IMR-90 (cell line): ENCODE results near the gene WIPF2. TPM values are rescaled to one million over a fixed set of nuclear protein-coding genes. Genes with fewer than 3 reads are reported as not detected.

ENCODE experiments used
- ATAC-seq: fragments of 200-7000 bp; cut with Tn5 transposase; 2 replicates; pipeline ENCODE4 v1.9.1; 2020; ENCODE audit warnings: low read depth, mild to moderate bottlenecking, moderate library complexity
- BruUV-seq: library from RNA; stranded (reverse); fragments of 400-500 nt; replicated peaks from 2 replicates; lab custom pipeline; 2021; lab: Mats Ljungman, UMichigan
- CTCF ChIA-PET: fragments of 300-600 bp; formaldehyde crosslinking; extraction: SDS; loops from one replicate; lab custom pipeline; 2021; ENCODE audit warnings: antibody characterized with exemption; lab: Yijun Ruan, JAX
- POLR2A ChIA-PET: fragments of 300-600 bp; sonication (Branson Sonifier 250); formaldehyde crosslinking; loops from one replicate; lab custom pipeline; 2022; ENCODE audit warnings: antibody characterized with exemption; ENCODE audit not compliant: unreplicated experiment; lab: Charles Lee
- DNase-seq: peaks from one replicate; pipeline ENCODE4 v3.0.0; 2013
- H2AFZ ChIP-seq: replicated peaks from 2 replicates; pipeline ENCODE3; 2013; ENCODE audit warnings: low read length, mild to moderate bottlenecking; ENCODE audit not compliant: poor library complexity
- H2AK5ac ChIP-seq: 2 replicates; pipeline ENCODE4 v1.6.1; 2013; ENCODE audit warnings: low read depth, low read length, inconsistent platforms
- H2AK9ac ChIP-seq: replicated peaks from 2 replicates; pipeline ENCODE3; 2013; ENCODE audit warnings: mild to moderate bottlenecking, low read depth, low read length, moderate library complexity; ENCODE audit not compliant: poor library complexity
- H2BK120ac ChIP-seq: 2 replicates; pipeline ENCODE4 v1.6.1; 2013; ENCODE audit warnings: low read depth, low read length, inconsistent platforms
- H2BK15ac ChIP-seq: 3 replicates; pipeline ENCODE4 v1.6.1; 2013; ENCODE audit warnings: low read depth, low read length, inconsistent platforms
- H2BK20ac ChIP-seq: 2 replicates; pipeline ENCODE4 v1.6.1; 2013; ENCODE audit warnings: low read depth, mild to moderate bottlenecking, inconsistent platforms, low read length, moderate library complexity
- H2BK5ac ChIP-seq: 2 replicates; pipeline ENCODE4 v1.6.1; 2013; ENCODE audit warnings: mild to moderate bottlenecking, low read depth, low read length, inconsistent platforms; ENCODE audit not compliant: poor library complexity, severe bottlenecking
- H3K14ac ChIP-seq: replicated peaks from 2 replicates; pipeline ENCODE4 v1.6.1; 2013; ENCODE audit warnings: low read depth, low read length, inconsistent platforms
- H3K18ac ChIP-seq: 2 replicates; pipeline ENCODE4 v1.6.1; 2013; ENCODE audit warnings: low read depth, low read length, control low read depth
- H3K23ac ChIP-seq: 2 replicates; pipeline ENCODE4 v1.6.1; 2013; ENCODE audit warnings: low read depth, low read length, inconsistent platforms
- H3K27ac ChIP-seq: 2 replicates; pipeline ENCODE4 v1.5.1; 2013; ENCODE audit warnings: mild to moderate bottlenecking, control low read depth, low read length; ENCODE audit not compliant: insufficient read depth
- H3K27me3 ChIP-seq: 2 replicates; pipeline ENCODE4 v1.6.1; 2013; ENCODE audit warnings: low read length; ENCODE audit not compliant: control insufficient read depth, insufficient read depth
- H3K36me3 ChIP-seq: 2 replicates; pipeline ENCODE4 v1.6.1; 2013; ENCODE audit warnings: low read length, mixed read lengths; ENCODE audit not compliant: control insufficient read depth, insufficient read depth
- H3K4ac ChIP-seq: 2 replicates; pipeline ENCODE4 v1.6.1; 2013; ENCODE audit warnings: low read depth, low read length, inconsistent platforms
- H3K4me1 ChIP-seq: 2 replicates; pipeline ENCODE4 v1.6.1; 2013; ENCODE audit warnings: low read length, mixed read lengths; ENCODE audit not compliant: control insufficient read depth, insufficient read depth
- H3K4me2 ChIP-seq: 2 replicates; pipeline ENCODE4 v1.6.1; 2013; ENCODE audit warnings: low read depth, mild to moderate bottlenecking, control low read depth, low read length, moderate library complexity
- H3K4me3 ChIP-seq: 2 replicates; pipeline ENCODE4 v1.5.1; 2013; ENCODE audit warnings: low read depth, mild to moderate bottlenecking, control low read depth, low read length, moderate library complexity; ENCODE audit not compliant: insufficient read depth
- H3K56ac ChIP-seq: 2 replicates; pipeline ENCODE4 v1.6.1; 2013; ENCODE audit warnings: low read length, inconsistent platforms; ENCODE audit not compliant: insufficient read depth; ENCODE audit errors: extremely low read depth
- H3K79me1 ChIP-seq, 2 experiments: 2 replicates each; pipeline ENCODE4 v1.6.1; 2013; ENCODE audit warnings: low read length in 2 of 2, inconsistent platforms in 1 of 2, low read depth in 1 of 2
- H3K9ac ChIP-seq: 2 replicates; pipeline ENCODE4 v1.6.1; 2013; ENCODE audit warnings: low read depth, low read length, control low read depth
- H3K9me1 ChIP-seq: 2 replicates; pipeline ENCODE4 v1.6.1; 2013; ENCODE audit warnings: low read length, inconsistent platforms; ENCODE audit not compliant: insufficient read depth
- H3K9me3 ChIP-seq: 2 replicates; pipeline ENCODE4 v1.6.1; 2013; ENCODE audit warnings: low read length; ENCODE audit not compliant: control insufficient read depth, insufficient read depth
- H4K20me1 ChIP-seq: 2 replicates; pipeline ENCODE4 v1.6.1; 2013; ENCODE audit warnings: low read length, inconsistent platforms; ENCODE audit not compliant: insufficient read depth
- H4K5ac ChIP-seq: 2 replicates; pipeline ENCODE4 v1.6.1; 2013; ENCODE audit warnings: mild to moderate bottlenecking, low read depth, low read length, control low read depth
- H4K8ac ChIP-seq, 2 experiments: 2 replicates each; pipeline ENCODE4 v1.6.1; 2013; ENCODE audit warnings: low read depth in 2 of 2, low read length in 2 of 2, control low read depth in 1 of 2, inconsistent platforms in 1 of 2
- H4K91ac ChIP-seq: 2 replicates; pipeline ENCODE4 v1.6.1; 2013; ENCODE audit warnings: low read depth, low read length, inconsistent platforms; ENCODE audit not compliant: insufficient read depth
- BHLHE40 ChIP-seq: fragments of 150-350 bp; IDR thresholded peaks from 2 replicates; pipeline ENCODE4 v1.6.1; 2016; ENCODE audit warnings: mild to moderate bottlenecking, low read depth, low read length
- CEBPB ChIP-seq: IDR thresholded peaks from 2 replicates; pipeline ENCODE4 v1.6.1; 2012; ENCODE audit warnings: low read depth, low read length, improper control_type of control experiment
- CHD1 ChIP-seq: IDR thresholded peaks from 2 replicates; pipeline ENCODE4 v1.6.1; 2012; ENCODE audit warnings: low read depth, low read length, improper control_type of control experiment
- CTCF ChIP-seq: conservative IDR thresholded peaks from 2 replicates; pipeline ENCODE4 v1.5.1; 2012; ENCODE audit warnings: mild to moderate bottlenecking, low read depth, low read length, improper control_type of control experiment
- ELK1 ChIP-seq: fragments of 150-350 bp; IDR thresholded peaks from 2 replicates; pipeline ENCODE4 v1.6.1; 2016; ENCODE audit warnings: low read depth, mild to moderate bottlenecking, low read length, moderate library complexity, borderline replicate concordance
- FOS ChIP-seq: fragments of 150-350 bp; IDR thresholded peaks from 2 replicates; pipeline ENCODE4 v1.6.1; 2016; ENCODE audit warnings: low read depth, low read length
- MAFK ChIP-seq: IDR thresholded peaks from 2 replicates; pipeline ENCODE4 v1.6.1; 2012; ENCODE audit warnings: low read depth, low read length, improper control_type of control experiment
- MAZ ChIP-seq: IDR thresholded peaks from 2 replicates; pipeline ENCODE4 v1.6.1; 2012; ENCODE audit warnings: low read depth, mild to moderate bottlenecking, low read length, improper control_type of control experiment, moderate library complexity, borderline replicate concordance
- MXI1 ChIP-seq: IDR thresholded peaks from 2 replicates; pipeline ENCODE4 v1.6.1; 2012; ENCODE audit warnings: low read depth, mild to moderate bottlenecking, low read length, moderate library complexity, borderline replicate concordance
- NFE2L2 ChIP-seq: fragments of 150-350 bp; IDR thresholded peaks from 2 replicates; pipeline ENCODE4 v1.6.1; 2016; ENCODE audit warnings: low read depth, mild to moderate bottlenecking, low read length
- POLR2A ChIP-seq: IDR thresholded peaks from 2 replicates; pipeline ENCODE4 v1.6.1; 2012; ENCODE audit warnings: mild to moderate bottlenecking, low read depth, low read length
- RAD21 ChIP-seq: IDR thresholded peaks from 2 replicates; pipeline ENCODE4 v1.6.1; 2012; ENCODE audit warnings: low read length, improper control_type of control experiment
- RCOR1 ChIP-seq: IDR thresholded peaks from 2 replicates; pipeline ENCODE4 v1.6.1; 2012; ENCODE audit warnings: mild to moderate bottlenecking, low read length, improper control_type of control experiment; ENCODE audit not compliant: insufficient replicate concordance
- RFX5 ChIP-seq: IDR thresholded peaks from 2 replicates; pipeline ENCODE4 v1.8.0; 2012; ENCODE audit warnings: low read depth, mild to moderate bottlenecking, low read length, moderate library complexity
- SMC3 ChIP-seq: fragments of 150-350 bp; IDR thresholded peaks from 2 replicates; pipeline ENCODE4 v1.6.1; 2016; ENCODE audit warnings: low read depth, mild to moderate bottlenecking, antibody characterized with exemption, low read length, moderate library complexity
- USF2 ChIP-seq: fragments of 150-350 bp; IDR thresholded peaks from 2 replicates; pipeline ENCODE4 v1.6.1; 2017; ENCODE audit warnings: mild to moderate bottlenecking, antibody characterized with exemption, low read length, low read depth
- WGBS, 2 experiments: methylation state at CpG; one replicate each; pipeline versions ENCODE4 v1.1.5 to v1.1.7; 2013; ENCODE audit warnings: missing lambda C conversion rate in 2 of 2; ENCODE audit not compliant: insufficient read length in 1 of 2; ENCODE audit errors: extremely low coverage in 2 of 2; 5-methylcytosine and 5-hydroxymethylcytosine counted together
- dilution Hi-C: fragments of 300-500 bp; cut with HindIII; formaldehyde crosslinking; loops from one replicate; pipeline ENCODE4 v1.14.3; 2018; ENCODE audit warnings: low sequenced_read_pairs; ENCODE audit not compliant: unreplicated experiment
- in situ Hi-C: fragments of 300-500 bp; cut with MboI; formaldehyde crosslinking; loops from 3 replicates; pipeline ENCODE4 v1.14.3; 2019; ENCODE audit warnings: low sequenced_read_pairs, inconsistent platforms, mixed read lengths
- intact Hi-C: fragments of 100-400 bp; cut with micrococcal nuclease; formaldehyde crosslinking; loops from 2 replicates; pipeline ENCODE4 v1.10.0; 2022
- polyA plus RNA-seq, 3 experiments: library from polyadenylated mRNA; depleted of rRNA; stranded (reverse); fragments of >200 nt; gene quantifications; 2 replicates each; pipeline ENCODE4 v1.2.3, GENCODE V29; 2012; ENCODE audit warnings: low replicate concordance in 1 of 3
- total RNA-seq: library from RNA; depleted of rRNA; stranded (reverse); fragments of >200 nt; gene quantifications from 2 replicates; pipeline ENCODE4 v1.2.3, GENCODE V29; 2012

The WIPF2 gene
- total and polyA plus RNA-seq, 2 of the 4 experiments (the other 2 are of a cell fraction): 2.0 to 8.9 TPM

DNA sequence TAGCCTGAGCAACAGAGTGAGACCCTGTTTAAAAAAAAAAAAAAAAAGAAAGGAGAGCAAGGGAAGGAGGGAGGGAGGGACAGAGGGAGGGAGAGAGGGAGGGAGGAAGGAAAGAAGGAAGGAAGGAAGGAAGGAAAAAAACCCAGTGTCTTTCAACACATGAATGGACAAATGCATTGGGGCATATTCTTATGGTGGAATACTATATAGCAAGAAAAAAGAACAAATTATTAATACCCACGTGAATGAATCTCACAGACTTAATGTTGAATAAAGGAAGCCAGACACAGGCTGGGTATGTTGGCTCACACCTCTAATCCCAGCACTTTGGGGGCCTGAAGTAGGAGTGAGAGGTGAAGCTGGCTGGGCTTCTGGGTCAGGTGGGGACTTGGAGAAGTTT, 21.6 kb upstream of the WIPF2 start:
- CTCF ChIA-PET: no interaction called here
- intact Hi-C loops: no loop called here

More for the DNA sequence above, 21.6 kb upstream of the WIPF2 start:
- ATAC-seq (no peak), DNase-seq (no peak)
- Histone ChIP-seq H3K14ac (no peak overlapping the region), H3K4me1 (no peaks in the 10 kb centered on the region), H4K91ac (no peak overlapping the region), H3K79me1 (no peaks in the 10 kb centered on the region), H2AK9ac (no peak overlapping the region), H2AK5ac (no peak overlapping the region), H3K27me3 (no peaks in the 10 kb centered on the region), H4K20me1 (no peaks in the 10 kb centered on the region), H2BK20ac (no peak overlapping the region), H2BK120ac (no peak overlapping the region), H4K8ac (no peak overlapping the region), H3K27ac (no peak overlapping the region), H2BK5ac (no peak overlapping the region), H3K36me3 (peaks cover 3% of the 10 kb centered on the region; the same call in 1 of the 2 replicates), H3K56ac (no peak overlapping the region), H3K4ac (no peak overlapping the region), H3K23ac (no peak overlapping the region), H4K5ac (no peak overlapping the region), H2AFZ (no peak overlapping the region), H3K4me3 (no peak overlapping the region), H3K4me2 (no peak overlapping the region), H3K9ac (no peak overlapping the region), H2BK15ac (no peak overlapping the region), H3K9me1 (no peaks in the 10 kb centered on the region; the same call in 1 of the 2 replicates), H3K9me3 (peaks cover 1% of the 10 kb centered on the region; the same call in 1 of the 2 replicates), H3K18ac (no peak overlapping the region)
- no CpG with 5 or more reads among the region's 1 CpG for WGBS, 2 experiments
- no peak for TF ChIP-seq MXI1
- no peak for TF ChIP-seq RFX5
- TF ChIP-seq USF2: no peak
- no peak for TF ChIP-seq RAD21
- no peak for TF ChIP-seq ELK1
- no peak for TF ChIP-seq BHLHE40
- TF ChIP-seq RCOR1: no peak
- no peak for TF ChIP-seq MAFK
- TF ChIP-seq MAZ: no peak
- no peak for TF ChIP-seq CTCF
- no peak for TF ChIP-seq CHD1
- TF ChIP-seq SMC3: no peak
- TF ChIP-seq CEBPB: no peak
- TF ChIP-seq NFE2L2: no peak
- TF ChIP-seq POLR2A: no peak
- no peak for TF ChIP-seq FOS
- BruUV-seq: no TSS peak
- dilution Hi-C loops (no loop called here), in situ Hi-C loops (no loop called here)
- POLR2A ChIA-PET: no interaction called here
